ENCODE data around the gene FUT6. TPM values are rescaled to one million over a fixed set of nuclear protein-coding genes. Genes with fewer than 3 reads are reported as not detected.
"Not testable (repeated sequence)": the region's sequence is repeated elsewhere in the genome, so short reads cannot be mapped to it uniquely, and the experiment has no call there.

The FUT6 gene
- total and polyA plus RNA-seq, 2 experiments from 2014 or later, result not detected

- Histone ChIP-seq H3K9me2 (ENCODE audit: insufficient read depth) (no peaks in the 10 kb centered on the region), H2AFZ (no peak overlapping the region), H3K36me3 (ENCODE audit: low read depth) (no peaks in the 10 kb centered on the region), H3K27me3 (replicated peaks; ENCODE audit: insufficient read depth) (0 out of 2 replicates have a peak, but pooled peaks cover 7% of the 10 kb centered on the region), H3K9ac (no peak overlapping the region), H3K9me3 (ENCODE audit: low read depth) (no peaks in the 10 kb centered on the region), H3K4me2 (ENCODE audit: unreplicated experiment) (no peak overlapping the region), H3K4me3 (no peak overlapping the region), H3F3A (ENCODE audit: insufficient read depth) (no peaks in the 10 kb centered on the region), H3K27ac (no peak overlapping the region), H3K79me2 (ENCODE audit: insufficient read depth) (no peaks in the 10 kb centered on the region), H4K20me1 (ENCODE audit: insufficient read depth) (no peaks in the 10 kb centered on the region), H3K4me1 (ENCODE audit: insufficient read depth) (no peaks in the 10 kb centered on the region)
- in situ Hi-C loops (cut with MboI), result no loop called here
- no peak for DNase-seq
- TF ChIP-seq EZH2phosphoT487 (IDR thresholded peaks at IDR 0.05; ENCODE audit: insufficient read depth, low read depth) (no peak), EZH2 (IDR thresholded peaks at IDR 0.05; ENCODE audit: insufficient read depth, poor library complexity, severe bottlenecking) (no peak)
- WGBS, 2 experiments (ENCODE audit: low coverage in 1 of 2, low lambda C conversion rate in 2 of 2, missing lambda C conversion rate in 2 of 2), result 75% methylated on average over 20 to 24 of the region's 24 CpGs
These were observed 5.2 kb upstream of the FUT6 start for GRCh38 chr19:5844456-5845433.

GRCh38 chr19:5843295-5843927, 3.9 kb upstream of the FUT6 start:
- H2AFZ ChIP-seq, result no peak overlapping the region
- H3K27ac ChIP-seq, result no peak overlapping the region
- no peak for DNase-seq
- no peaks in the 10 kb centered on the region for H3K79me2 ChIP-seq (ENCODE audit: insufficient read depth)
- H3K9me2 ChIP-seq (ENCODE audit: insufficient read depth), result no peaks in the 10 kb centered on the region
- H3F3A ChIP-seq (ENCODE audit: insufficient read depth), result no peaks in the 10 kb centered on the region
- H4K20me1 ChIP-seq (ENCODE audit: insufficient read depth), result no peaks in the 10 kb centered on the region
- H3K36me3 ChIP-seq (ENCODE audit: low read depth), result no peaks in the 10 kb centered on the region
- in situ Hi-C loops (cut with MboI), result no loop called here
- no peaks in the 10 kb centered on the region for H3K4me1 ChIP-seq (ENCODE audit: insufficient read depth)
- WGBS, 2 experiments (ENCODE audit: low coverage in 1 of 2, low lambda C conversion rate in 2 of 2, missing lambda C conversion rate in 2 of 2), result 71 to 82% methylated on average over 20 to 21 of the region's 21 CpGs
- H3K9ac ChIP-seq, result no peak overlapping the region
- 0 out of 2 replicates have a peak, but pooled peaks cover 2% of the 10 kb centered on the region for H3K27me3 ChIP-seq (replicated peaks; ENCODE audit: insufficient read depth)
- H3K4me2 ChIP-seq (ENCODE audit: unreplicated experiment), result no peak overlapping the region
- TF ChIP-seq EZH2 (IDR thresholded peaks at IDR 0.05; ENCODE audit: insufficient read depth, poor library complexity, severe bottlenecking), result no peak
- no peak for TF ChIP-seq EZH2phosphoT487 (IDR thresholded peaks at IDR 0.05; ENCODE audit: insufficient read depth, low read depth)
- H3K9me3 ChIP-seq (ENCODE audit: low read depth), result no peaks in the 10 kb centered on the region
- no peak overlapping the region for H3K4me3 ChIP-seq

GRCh38 chr19:5841735-5842111, 2.2 kb upstream of the FUT6 start:
- H3K4me3 ChIP-seq; H3F3A ChIP-seq (ENCODE audit: insufficient read depth); H3K9ac ChIP-seq; H3K36me3 ChIP-seq (ENCODE audit: low read depth); H3K79me2 ChIP-seq (ENCODE audit: insufficient read depth); H3K27me3 ChIP-seq (replicated peaks; ENCODE audit: insufficient read depth); H3K9me3 ChIP-seq (ENCODE audit: low read depth); H3K4me1 ChIP-seq (ENCODE audit: insufficient read depth); H2AFZ ChIP-seq; DNase-seq; H4K20me1 ChIP-seq (ENCODE audit: insufficient read depth); H3K4me2 ChIP-seq (ENCODE audit: unreplicated experiment); in situ Hi-C loops (cut with MboI); H3K9me2 ChIP-seq (ENCODE audit: insufficient read depth); H3K27ac ChIP-seq: not testable (repeated sequence)
- 53 to 57% methylated on average over 5 to 6 of the region's 6 CpGs for WGBS, 2 experiments (ENCODE audit: low coverage in 1 of 2, low lambda C conversion rate in 2 of 2, missing lambda C conversion rate in 2 of 2)

DNA sequence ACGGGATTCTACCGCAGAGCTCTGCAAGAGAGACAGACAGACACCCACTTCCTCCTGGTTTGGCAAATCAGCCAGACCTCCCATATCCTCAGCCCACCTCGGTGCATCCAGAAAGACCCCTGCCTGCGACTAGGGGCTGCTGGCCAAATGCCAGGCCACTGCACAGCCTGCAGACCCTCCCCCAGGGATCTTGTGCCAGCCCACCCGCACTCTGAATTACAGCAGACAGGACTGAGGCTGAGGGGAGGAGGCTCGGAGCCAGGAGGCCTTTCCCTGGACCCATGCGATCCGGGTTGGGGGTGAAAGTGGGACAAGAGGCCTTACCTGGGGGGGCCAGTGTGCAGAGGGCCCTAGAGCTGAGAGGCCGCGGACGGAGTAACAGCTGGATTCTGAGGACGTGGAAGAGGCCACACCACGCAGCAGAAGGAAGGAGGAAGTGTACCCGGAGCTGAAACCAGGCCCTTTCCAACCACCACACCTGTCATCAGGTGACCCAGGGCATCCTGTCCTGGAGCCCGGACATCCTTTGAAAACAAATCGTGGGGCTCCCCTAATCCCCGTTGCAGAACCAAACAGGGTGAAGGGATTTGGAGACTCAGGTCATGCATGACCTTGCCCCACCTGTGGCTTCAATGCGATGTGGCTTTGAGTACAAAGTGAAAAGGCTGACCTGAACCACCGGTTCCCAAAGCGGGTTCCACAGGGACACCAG, 993 bp downstream of the FUT6 start:
- Histone ChIP-seq H3K27me3 (replicated peaks; ENCODE audit: insufficient read depth) (0 out of 2 replicates have a peak, but pooled peaks cover 8% of the 10 kb centered on the region), H3K79me2 (ENCODE audit: insufficient read depth) (no peaks in the 10 kb centered on the region), H3K9me2 (ENCODE audit: insufficient read depth) (no peaks in the 10 kb centered on the region), H3F3A (ENCODE audit: insufficient read depth) (no peaks in the 10 kb centered on the region), H3K4me1 (ENCODE audit: insufficient read depth) (no peaks in the 10 kb centered on the region), H4K20me1 (ENCODE audit: insufficient read depth) (no peaks in the 10 kb centered on the region), H2AFZ (no peak overlapping the region), H3K9ac (no peak overlapping the region), H3K4me3 (no peak overlapping the region), H3K9me3 (ENCODE audit: low read depth) (no peaks in the 10 kb centered on the region), H3K27ac (no peak overlapping the region), H3K36me3 (ENCODE audit: low read depth) (no peaks in the 10 kb centered on the region), H3K4me2 (ENCODE audit: unreplicated experiment) (no peak overlapping the region)
- WGBS, 2 experiments (ENCODE audit: low coverage in 1 of 2, low lambda C conversion rate in 2 of 2, missing lambda C conversion rate in 2 of 2), result 64 to 70% methylated on average over 20 of the region's 20 CpGs
- DNase-seq, result no peak
- no peak for TF ChIP-seq EZH2phosphoT487 (IDR thresholded peaks at IDR 0.05; ENCODE audit: insufficient read depth, low read depth)
- TF ChIP-seq EZH2 (IDR thresholded peaks at IDR 0.05; ENCODE audit: insufficient read depth, poor library complexity, severe bottlenecking), result no peak
- in situ Hi-C loops (cut with MboI), result no loop called here

Data from GM23248 (cell line).